B cell (primary cell): ENCODE measurements around the gene FXYD1. TPM values are rescaled to one million over a fixed set of nuclear protein-coding genes. Genes with fewer than 3 reads are reported as not detected.

Experiments
- ATAC-seq: fragments of 200-7000 bp; cut with Tn5 transposase; one replicate; pipeline ENCODE4 v1.10.0; 2021; ENCODE audit warnings: low read depth, mild to moderate bottlenecking, moderate number of reproducible peaks, moderate library complexity
- CTCF ChIA-PET: fragments of 350-600 bp; sonication (Branson Sonifier 250); formaldehyde crosslinking; loops from one replicate; lab custom pipeline; 2021; ENCODE audit warnings: antibody characterized with exemption, inconsistent platforms; lab: Charles Lee
- POLR2A ChIA-PET: fragments of 350-600 bp; sonication (Branson Sonifier 250); formaldehyde crosslinking; loops from one replicate; lab custom pipeline; 2021; ENCODE audit warnings: antibody characterized with exemption; lab: Charles Lee
- DNase-seq: peaks from one replicate; pipeline ENCODE4 v3.0.0; 2013
- H2AFZ ChIP-seq: 2 replicates; pipeline ENCODE4 v1.6.1; 2012; ENCODE audit warnings: mild to moderate bottlenecking, low read depth, low read length; ENCODE audit not compliant: insufficient read depth, poor library complexity, severe bottlenecking
- H3K27ac ChIP-seq, 2 donors: 1 replicate in 1 of 2; 2 replicates in 1 of 2; pipeline ENCODE4 v1.5.1; 2012 to 2013; ENCODE audit warnings: low read length in 2 of 2, mild to moderate bottlenecking in 2 of 2, moderate library complexity in 1 of 2
- H3K27me3 ChIP-seq, 4 experiments: fragments of 200-600 bp in 1 of 4; sonication (generic) in 1 of 4; replicated peaks in 1 of 4; 1 replicate in 2 of 4; 2 replicates in 2 of 4; pipeline versions ENCODE4 v1.6.1 to v1.7.0; 2013 to 2016; ENCODE audit warnings: low read length in 3 of 4, mild to moderate bottlenecking in 2 of 4, mixed read lengths in 1 of 4, moderate library complexity in 1 of 4; ENCODE audit not compliant: insufficient read depth in 4 of 4, control insufficient read depth in 3 of 4; ENCODE audit errors: control extremely low read depth in 1 of 4
- H3K36me3 ChIP-seq, 2 experiments: replicated peaks in 1 of 2; 1 replicate in 1 of 2; 2 replicates in 1 of 2; pipeline versions ENCODE4 v1.6.1 to v1.7.1; 2013; ENCODE audit warnings: low read length in 1 of 2; ENCODE audit not compliant: insufficient read depth in 2 of 2, control insufficient read depth in 1 of 2; ENCODE audit errors: control extremely low read depth in 1 of 2, extremely low read depth in 1 of 2
- H3K4me1 ChIP-seq, 2 donors: fragments of 200-600 bp in 1 of 2; sonication (generic) in 1 of 2; 1 replicate in 1 of 2; 2 replicates in 1 of 2; pipeline versions ENCODE4 v1.5.1 to v1.6.1; 2013 to 2017; ENCODE audit warnings: low read length in 2 of 2; ENCODE audit not compliant: control insufficient read depth in 2 of 2, insufficient read depth in 2 of 2
- H3K4me2 ChIP-seq: replicated peaks from 2 replicates; pipeline ENCODE3; 2012; ENCODE audit warnings: mild to moderate bottlenecking, low read depth, low read length; ENCODE audit not compliant: poor library complexity, severe bottlenecking
- H3K4me3 ChIP-seq, 5 experiments: fragments of 200-600 bp in 1 of 5; sonication (generic) in 1 of 5; 1 replicate in 3 of 5; 2 replicates in 2 of 5; pipeline versions ENCODE4 v1.5.1 to v1.7.0; 2011 to 2016; ENCODE audit warnings: low read length in 4 of 5, mild to moderate bottlenecking in 4 of 5, low read depth in 2 of 5, control low read depth in 1 of 5, moderate library complexity in 1 of 5; ENCODE audit not compliant: insufficient read depth in 1 of 5; ENCODE audit errors: control extremely low read depth in 1 of 5, extremely low read depth in 1 of 5
- H3K79me2 ChIP-seq: fragments of 200-600 bp; sonication (generic); one replicate; pipeline ENCODE4 v1.6.0; 2016; ENCODE audit warnings: low read length; ENCODE audit not compliant: control insufficient read depth, insufficient read depth
- H3K9ac ChIP-seq: fragments of 200-600 bp; sonication (generic); 2 replicates; pipeline ENCODE4 v1.6.1; 2017; ENCODE audit warnings: mild to moderate bottlenecking, low read length, moderate library complexity
- H3K9me3 ChIP-seq, 3 donors: one replicate each; pipeline versions ENCODE4 v1.6.1 to v1.7.1; 2013; ENCODE audit warnings: low read length in 2 of 3; ENCODE audit not compliant: control insufficient read depth in 2 of 3, insufficient read depth in 1 of 3; ENCODE audit errors: control extremely low read depth in 1 of 3
- H4K20me1 ChIP-seq: 2 replicates; pipeline ENCODE4 v1.6.0; 2012; ENCODE audit warnings: mild to moderate bottlenecking, low read length; ENCODE audit not compliant: insufficient read depth, control insufficient read depth, poor library complexity, severe bottlenecking
- H3K27ac Mint-ChIP-seq: one replicate; pipeline ENCODE4 v1.8.0; 2021; ENCODE audit warnings: mixed read lengths
- H3K27me3 Mint-ChIP-seq: one replicate; pipeline ENCODE4 v1.8.0; 2021; ENCODE audit warnings: mixed read lengths
- H3K4me1 Mint-ChIP-seq: one replicate; pipeline ENCODE4 v1.8.0; 2021; ENCODE audit warnings: mixed read lengths
- H3K4me3 Mint-ChIP-seq: one replicate; pipeline ENCODE4 v1.8.0; 2021; ENCODE audit warnings: mixed read lengths
- H3K9me3 Mint-ChIP-seq: one replicate; pipeline ENCODE4 v1.8.0; 2022; ENCODE audit warnings: mixed read lengths; ENCODE audit not compliant: insufficient read depth
- CTCF ChIP-seq: fragments of 200-600 bp; IDR thresholded peaks from one replicate; pipeline ENCODE4 v1.8.0; 2022; ENCODE audit warnings: antibody characterized with exemption, mild to moderate bottlenecking
- EZH2 ChIP-seq: IDR thresholded peaks from 2 replicates; pipeline ENCODE4 v1.6.1; 2012; ENCODE audit warnings: borderline replicate concordance, low read depth, mild to moderate bottlenecking, moderate library complexity, low read length; ENCODE audit not compliant: insufficient read depth, poor library complexity, severe bottlenecking
- WGBS: methylation state at CpG from one replicate; pipeline ENCODE4 v1.1.5; 2013; ENCODE audit warnings: missing lambda C conversion rate; ENCODE audit not compliant: insufficient coverage; 5-methylcytosine and 5-hydroxymethylcytosine counted together
- intact Hi-C: fragments of 100-400 bp; cut with micrococcal nuclease; formaldehyde crosslinking; loops from one replicate; pipeline ENCODE4 v1.10.0; 2022
- polyA plus RNA-seq: library from polyadenylated mRNA; depleted of rRNA; stranded (reverse); fragments of >200 nt; gene quantifications from 2 replicates; pipeline ENCODE4 v1.2.3, GENCODE V29; 2012
- total RNA-seq, 2 donors: library from RNA; stranded (reverse); fragments of 120-200 nt in 1 of 2; gene quantifications; 1 replicate in 1 of 2; 2 replicates in 1 of 2; pipeline versions ENCODE4 v1.2.3 to v1.2.4, GENCODE V29; 2013 to 2022

The FXYD1 gene
- total and polyA plus RNA-seq, 2 donors (not counting 1 experiment from before 2014, with no cell fraction given), result 3.1 to 4.7 TPM

DNA sequence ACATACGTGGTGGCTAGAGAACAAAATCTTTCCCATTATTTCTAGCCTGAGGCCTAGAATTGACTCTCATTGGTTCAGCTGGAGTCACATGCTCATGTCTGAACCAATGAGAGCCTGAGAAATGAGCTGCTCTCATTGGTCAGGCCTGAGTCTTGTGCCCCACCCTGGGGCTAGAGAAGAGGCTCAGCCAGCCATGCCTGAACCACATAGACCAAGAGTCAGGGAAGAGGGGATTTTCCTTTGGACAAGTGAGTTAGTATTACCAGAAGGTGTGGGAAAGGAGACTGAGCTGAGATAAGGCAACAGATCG is 22.8 kb downstream of the FXYD1 start:
- H3K9me3 ChIP-seq, result peaks cover 0 to 17% (median 7%) of the 10 kb centered on the region in 3 donors
- intact Hi-C loops, result no loop called here
- DNase-seq (no peak), ATAC-seq (no peak)
- H4K20me1 ChIP-seq, result peaks cover 43% of the 10 kb centered on the region
- peaks cover 9% of the 10 kb centered on the region in 2 donors for H3K4me1 ChIP-seq
- Mint-ChIP-seq H3K4me3 (no peak overlapping the region), H3K4me1 (peaks cover 28% of the 10 kb centered on the region), H3K27me3 (no peaks in the 10 kb centered on the region), H3K27ac (no peak overlapping the region), H3K9me3 (no peaks in the 10 kb centered on the region)
- peaks cover 23% of the 10 kb centered on the region for H3K79me2 ChIP-seq
- ChIA-PET POLR2A (no interaction called here), CTCF (interaction anchor here (2.0 kb wide), 1 partner anchor 9 kb away, joined by 5 read pairs; no protein-coding TSS in a partner anchor)
- H3K27ac ChIP-seq, result no peak overlapping the region
- TF ChIP-seq CTCF (no peak), EZH2 (no peak)
- H3K36me3 ChIP-seq, result peaks cover 14 to 99% of the 10 kb centered on the region in 2 experiments
- no peak overlapping the region for H3K9ac ChIP-seq
- WGBS, result 92% methylated on average over 2 of the region's 2 CpGs
- H2AFZ ChIP-seq, result no peak overlapping the region
- no peak overlapping the region for H3K4me3 ChIP-seq
- no peak overlapping the region for H3K4me2 ChIP-seq
- no peaks in the 10 kb centered on the region for H3K27me3 ChIP-seq

DNA sequence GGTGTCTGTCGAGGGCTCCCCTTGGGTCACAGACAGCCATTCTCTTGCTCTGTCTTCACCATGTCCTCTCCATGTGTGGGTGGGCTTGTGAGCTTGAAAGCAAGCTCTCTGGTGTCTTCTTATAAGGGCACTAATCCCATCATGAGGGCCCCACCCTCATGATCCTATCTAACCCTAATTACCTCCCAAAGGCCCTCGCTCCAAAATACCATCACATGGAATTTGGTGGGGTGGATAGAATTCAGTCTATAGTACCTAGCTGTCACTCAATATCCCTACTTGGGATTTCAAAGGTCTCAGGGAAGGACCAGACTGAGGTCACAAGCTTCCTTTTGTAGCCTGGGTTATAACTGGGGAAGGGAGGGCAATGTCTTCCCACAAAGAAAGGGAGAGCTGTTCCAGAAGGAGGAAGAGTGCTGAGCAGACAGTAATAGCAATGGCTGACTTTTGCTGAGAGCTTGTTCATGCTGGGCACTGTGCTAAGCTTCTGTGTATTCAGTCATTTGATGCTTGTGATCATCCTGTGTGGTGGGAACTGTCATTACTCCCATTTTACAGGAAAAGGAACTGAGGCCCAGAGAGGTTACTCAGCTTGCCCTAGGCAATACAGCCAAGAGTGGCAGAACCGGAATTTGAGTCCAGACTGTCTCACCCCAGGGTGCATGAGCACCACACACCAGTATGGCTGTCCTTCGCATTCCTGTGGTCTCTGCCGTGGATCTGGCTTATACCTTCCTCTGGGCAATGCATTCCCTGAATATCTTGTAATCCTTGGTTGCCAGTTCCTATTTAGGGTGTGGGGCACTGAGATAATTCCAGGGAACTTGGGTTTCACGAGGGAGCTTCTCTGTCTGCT is 24.1 kb downstream of the FXYD1 start:
- Histone ChIP-seq H2AFZ (no peak overlapping the region), H3K4me2 (no peak overlapping the region), H3K79me2 (peaks cover 10% of the 10 kb centered on the region), H3K9ac (no peak overlapping the region), H3K27ac (no peak overlapping the region), H3K36me3 (peaks cover 10 to 99% of the 10 kb centered on the region in 2 experiments), H3K9me3 (peaks cover 0 to 18% (median 7%) of the 10 kb centered on the region in 3 donors), H4K20me1 (peaks cover 30% of the 10 kb centered on the region), H3K4me3 (no peak overlapping the region), H3K4me1 (peaks cover 18 to 19% of the 10 kb centered on the region in 2 donors), H3K27me3 (no peaks in the 10 kb centered on the region)
- CTCF ChIA-PET, result interaction anchor here (0.7 to 2.0 kb wide), 4 partner anchors 9 to 17 kb away, joined by 3 to 5 read pairs (median 3); partner anchors contain the start of gene FXYD5
- no peak overlapping the region for H3K4me3 Mint-ChIP-seq
- 100% methylated on average over 4 of the region's 6 CpGs for WGBS
- ATAC-seq (no peak), DNase-seq (no peak)
- TF ChIP-seq CTCF (no peak), EZH2 (no peak)
- no peaks in the 10 kb centered on the region for H3K9me3 Mint-ChIP-seq
- H3K4me1 Mint-ChIP-seq, result peaks cover 35% of the 10 kb centered on the region
- H3K27me3 Mint-ChIP-seq, result no peaks in the 10 kb centered on the region
- intact Hi-C loops, result no loop called here
- POLR2A ChIA-PET, result interaction anchor here (0.7 kb wide), 2 partner anchors 8 to 591 kb away, joined by 4 to 5 read pairs; partner anchors contain the start of gene FXYD5
- peak overlapping the region; percentile 32 for H3K27ac Mint-ChIP-seq
